ENCODE measurements around the gene VPS35L.
"Not testable (repeated sequence)": the region's sequence is repeated elsewhere in the genome, so short reads cannot be mapped to it uniquely, and the experiment has no call there.

The VPS35L gene

GRCh38 chr16:19532601-19533000, 22.9 kb upstream of the VPS35L start:
- no peak for DNase-seq

DNA sequence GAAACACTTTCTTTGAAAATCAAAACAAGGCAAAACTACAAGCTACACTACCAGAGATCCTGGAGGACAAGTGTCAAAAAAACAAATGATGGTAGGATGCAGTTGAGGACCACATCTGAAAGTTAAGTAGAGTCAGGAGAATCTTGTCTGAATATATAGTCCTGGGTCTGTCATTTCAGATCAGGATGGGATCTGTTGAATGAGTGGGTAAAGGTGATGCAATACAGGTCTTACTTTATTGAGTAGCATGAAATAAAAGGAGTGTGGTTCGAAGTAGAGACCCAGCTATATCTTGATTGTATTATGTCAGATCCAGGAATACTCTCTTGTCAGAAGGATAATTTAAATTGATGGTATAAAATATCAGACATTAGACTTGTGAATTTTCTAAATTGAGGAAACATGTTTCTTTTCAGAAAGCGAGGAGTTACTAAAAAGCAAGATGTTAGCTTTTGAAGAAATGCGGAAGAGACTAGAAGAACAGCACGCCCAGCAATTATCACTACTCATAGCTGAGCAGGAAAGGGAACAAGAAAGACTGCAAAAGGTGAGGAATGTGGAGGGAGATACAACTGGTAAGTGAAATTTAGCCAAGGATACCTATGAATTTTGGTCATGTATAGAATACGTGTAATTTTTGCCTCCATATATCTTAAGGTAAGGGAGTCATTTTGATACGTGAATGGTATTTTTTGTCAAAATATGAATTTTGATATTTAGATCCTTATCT, 15.1 kb upstream of the VPS35L start:
- DNase-seq: no peak

DNA sequence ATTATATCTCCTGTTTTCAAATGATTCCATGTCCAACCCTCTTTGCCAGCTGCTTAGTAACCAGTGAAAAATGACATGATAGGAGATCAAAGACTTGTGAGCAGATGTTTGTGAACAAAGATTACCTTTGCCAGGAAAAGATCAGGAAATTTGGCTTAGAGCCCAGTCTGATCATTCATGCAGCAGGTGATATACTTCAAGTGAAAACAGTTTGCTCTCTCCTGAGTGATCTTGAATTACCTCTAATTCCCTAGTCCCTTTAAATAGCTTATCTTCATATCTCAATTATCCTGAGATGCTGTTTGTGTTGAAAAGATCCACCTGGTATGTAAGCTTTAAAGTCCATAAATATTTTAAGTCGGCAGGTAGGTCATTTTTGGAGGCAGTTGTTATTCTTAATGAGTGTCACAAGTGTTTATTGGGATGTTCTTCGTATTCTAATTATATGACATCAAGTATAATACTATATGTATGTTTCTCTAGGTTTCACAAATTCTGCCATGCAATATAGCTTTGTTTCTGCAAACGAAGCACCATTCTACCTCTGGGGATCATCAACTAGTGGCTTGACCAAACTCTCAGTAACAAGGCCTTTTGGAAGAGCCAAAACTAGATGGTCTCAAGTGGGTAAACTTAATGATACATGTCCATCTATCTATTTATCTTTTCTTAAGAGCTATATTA, 13.2 kb upstream of the VPS35L start:
- no peak for DNase-seq

DNA sequence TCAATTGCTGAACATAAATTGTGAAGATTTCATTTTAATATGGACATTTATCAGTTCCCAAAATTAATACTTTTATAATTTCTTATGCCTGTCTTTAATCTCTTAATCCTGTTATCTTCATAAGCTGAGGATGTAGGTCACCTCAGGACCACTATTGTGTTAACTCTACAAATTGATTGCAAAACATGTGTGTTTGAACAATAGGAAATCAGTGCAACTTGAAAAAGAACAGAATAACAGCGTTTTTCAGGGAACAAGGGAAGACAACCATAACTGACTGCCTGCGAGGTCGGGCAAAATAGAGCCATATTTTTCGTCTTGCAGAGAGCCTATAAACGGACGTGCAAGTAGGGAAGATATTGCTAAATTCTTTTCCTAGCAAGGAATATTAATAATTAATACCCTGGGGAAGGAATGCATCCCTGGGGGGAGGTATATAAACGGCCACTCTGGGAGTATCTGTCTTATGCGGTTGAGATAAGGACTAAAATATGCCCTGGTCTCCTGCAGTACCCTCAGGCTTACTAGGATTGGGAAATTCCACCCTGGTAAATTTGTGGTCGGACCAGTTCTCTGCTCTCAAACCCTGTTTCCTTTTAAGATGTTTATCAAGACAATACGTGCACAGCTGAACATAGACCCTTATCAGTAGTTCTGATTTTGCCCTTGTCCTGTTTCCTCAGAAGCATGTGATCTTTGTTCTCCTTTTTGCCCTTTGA, 12.1 kb upstream of the VPS35L start:
- DNase-seq: not testable (repeated sequence)

DNA sequence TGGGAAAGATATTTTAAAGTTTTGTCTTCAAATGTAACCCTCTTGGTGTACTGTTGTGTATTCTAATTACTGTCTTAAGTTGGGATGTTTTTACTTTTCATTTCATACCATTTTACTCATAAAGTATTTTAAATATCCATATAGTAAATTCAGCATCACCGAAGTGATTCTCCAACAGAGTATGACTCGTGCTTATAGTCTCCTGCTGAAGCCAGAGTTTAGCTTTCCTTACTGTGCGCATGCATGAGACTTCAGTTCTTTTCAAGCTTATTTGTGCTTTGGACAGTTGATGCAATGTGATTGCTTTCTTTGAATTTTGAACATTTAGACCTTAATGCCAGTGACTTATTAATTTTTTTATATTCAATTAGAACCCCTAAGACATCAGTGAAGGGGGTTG, 7.4 kb upstream of the VPS35L start:
- DNase-seq: no peak

GRCh38 chr16:19549673-19550072, 5.8 kb upstream of the VPS35L start:
- DNase-seq: no peak

GRCh38 chr16:19555938-19556771, 652 bp downstream of the VPS35L start:
- DNase-seq: no peak

GRCh38 chr16:19559242-19559910, 3.9 kb downstream of the VPS35L start:
- no peak for DNase-seq

DNA sequence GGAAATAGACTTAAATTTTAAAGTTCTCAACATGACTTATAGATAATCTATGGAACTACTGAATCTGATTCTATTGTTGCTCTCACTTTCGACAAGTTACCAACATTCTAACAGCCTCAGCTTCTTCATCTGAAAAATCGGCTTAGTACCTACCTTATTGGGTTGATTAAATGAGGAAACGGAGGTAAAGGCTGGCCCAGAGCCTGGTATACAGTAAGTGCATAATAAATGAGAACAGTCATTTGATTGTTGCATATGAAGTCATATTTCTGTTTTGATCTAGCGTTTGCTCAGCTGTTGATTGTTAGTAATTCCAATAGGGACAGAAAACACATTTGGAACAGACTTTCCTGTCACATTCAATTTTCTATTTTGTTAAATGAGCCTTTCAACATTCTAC, 4.6 kb downstream of the VPS35L start:
- no peak for DNase-seq

GRCh38 chr16:19563377-19563776, 7.9 kb downstream of the VPS35L start:
- DNase-seq: no peak

- DNase-seq: no peak
These were observed 10.9 kb downstream of the VPS35L start for GRCh38 chr16:19566362-19566761.

GRCh38 chr16:19567560-19567959, 12.1 kb downstream of the VPS35L start:
- no peak for DNase-seq

- DNase-seq: no peak
These were observed 18.5 kb downstream of the VPS35L start for GRCh38 chr16:19573997-19574396.

GRCh38 chr16:19574615-19575014, 19.1 kb downstream of the VPS35L start:
- DNase-seq: no peak

DNA sequence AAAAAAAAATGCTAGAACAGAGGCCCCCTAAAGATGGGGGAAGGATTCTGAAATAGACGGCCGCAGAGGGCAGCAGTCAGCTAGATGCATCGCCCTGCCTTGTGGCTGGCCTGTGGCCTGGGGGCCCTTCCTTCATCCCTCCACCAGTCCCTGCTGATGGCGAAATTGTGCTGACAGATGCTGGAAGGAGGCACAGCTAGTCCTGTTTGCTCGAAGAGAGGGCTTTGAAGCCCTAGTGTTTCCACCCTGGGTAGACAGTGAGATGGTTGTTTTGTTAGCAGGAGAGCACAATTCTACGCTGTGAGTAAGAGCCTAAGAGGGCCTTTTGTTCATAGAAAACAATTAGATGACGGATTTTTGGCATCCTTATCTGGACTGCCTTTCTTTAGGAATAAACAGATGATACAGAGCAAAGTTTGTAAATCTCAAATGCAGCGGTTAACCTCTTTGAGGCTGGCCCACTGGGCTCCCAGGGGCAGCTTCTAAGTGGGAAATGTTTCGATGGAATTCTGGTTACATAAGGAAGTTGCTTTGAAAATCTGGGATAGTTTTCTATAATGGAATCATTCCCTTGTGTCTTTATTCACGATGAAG, 23.0 kb downstream of the VPS35L start:
- no peak for DNase-seq

DNA sequence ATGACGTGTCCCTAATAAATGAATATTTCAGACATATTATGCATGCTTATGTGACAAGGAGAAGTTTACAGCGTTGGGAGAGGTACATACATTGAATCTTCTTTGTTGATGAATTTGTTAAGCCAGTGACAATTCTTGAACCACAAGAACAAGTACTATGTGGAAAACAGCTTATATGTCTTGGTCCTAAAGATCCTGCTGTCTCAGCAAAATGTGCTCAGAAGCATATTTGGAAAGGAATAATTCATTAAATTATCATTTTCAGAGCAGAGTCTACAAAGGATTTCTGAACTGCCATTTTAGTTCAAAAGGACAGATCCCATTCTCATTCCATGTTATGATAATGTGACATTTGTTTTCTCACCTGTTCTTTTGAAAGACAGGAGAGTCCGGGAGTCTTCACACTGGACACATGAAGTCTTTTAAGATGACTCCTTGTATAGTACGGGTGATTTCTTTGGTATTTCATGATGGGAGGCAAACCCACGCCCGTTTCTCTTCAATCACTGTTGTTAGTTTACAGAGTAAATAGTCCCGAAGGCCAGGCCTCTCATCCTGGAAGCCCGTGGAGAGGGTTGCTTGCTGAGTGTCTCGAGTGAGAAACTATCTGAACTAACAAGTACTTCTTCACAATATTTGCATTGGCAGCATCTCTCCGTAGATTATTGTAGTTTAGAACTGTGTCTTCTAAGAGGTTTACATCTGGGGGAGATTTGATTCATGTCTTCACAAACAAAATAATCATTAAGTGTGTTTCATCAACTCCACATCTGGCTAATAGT, 26.7 kb downstream of the VPS35L start:
- no peak for DNase-seq

- no peak for DNase-seq
These were observed 28.3 kb downstream of the VPS35L start for GRCh38 chr16:19583665-19584300.

DNA sequence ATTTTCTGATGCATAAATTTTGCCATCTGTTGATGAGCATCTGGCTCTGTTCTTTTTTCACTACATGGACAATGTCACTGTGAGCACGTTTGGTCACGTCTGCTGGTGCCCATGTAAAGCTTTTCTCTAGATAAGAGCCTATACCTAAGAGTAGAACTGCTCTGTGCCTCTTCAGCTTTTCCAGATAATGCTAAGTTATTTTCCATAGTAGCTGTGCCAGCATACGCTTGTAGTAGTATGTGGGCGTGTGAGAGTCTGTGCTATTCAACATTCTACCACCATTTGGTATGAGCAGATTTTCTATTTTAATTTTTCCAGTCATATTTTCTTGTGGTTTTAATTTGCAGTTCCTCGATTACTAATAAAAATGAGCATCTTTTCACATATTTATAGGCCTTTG, 33.2 kb downstream of the VPS35L start:
- DNase-seq: no peak

- DNase-seq: no peak
These were observed 33.6 kb downstream of the VPS35L start for GRCh38 chr16:19589106-19589505.

- no peak for DNase-seq
These were observed 34.3 kb downstream of the VPS35L start for GRCh38 chr16:19589771-19590302.

Data from activated CD4-positive, alpha-beta T cell treated with anti-CD3 and anti-CD28 coated beads for 1 hour (primary cell).